Caco-2 (cell line): Measurements from ENCODE around the gene MAZ. TPM values are rescaled to one million over a fixed set of nuclear protein-coding genes. Genes with fewer than 3 reads are reported as not detected.
A peak's percentile ranks its signal among the peaks of the same experiment; 100 is the strongest.

ENCODE experiments used
- BruUV-seq: library from RNA; stranded (reverse); fragments of 400-500 nt; replicated peaks from 2 replicates; lab custom pipeline; 2021; lab: Mats Ljungman, UMichigan
- CTCF ChIA-PET: fragments of 300-600 bp; sonication (Branson Sonifier 250); formaldehyde crosslinking; loops from one replicate; lab custom pipeline; 2022; ENCODE audit warnings: antibody characterized with exemption; lab: Charles Lee
- POLR2A ChIA-PET: fragments of 300-600 bp; sonication (Branson Sonifier 250); formaldehyde crosslinking; loops from one replicate; lab custom pipeline; 2022; ENCODE audit warnings: antibody characterized with exemption; lab: Charles Lee
- DNase-seq, 2 experiments: peaks; one replicate each; pipeline versions ENCODE4 v3.0.0 to v3.0.0-alpha.2; 2020 to 2022
- H3K27me3 ChIP-seq: replicated peaks from 2 replicates; pipeline ENCODE4 v1.6.0; 2011; ENCODE audit warnings: low read length; ENCODE audit not compliant: control insufficient read depth, insufficient read depth
- H3K36me3 ChIP-seq: 2 replicates; pipeline ENCODE4 v1.5.1; 2011; ENCODE audit warnings: low read length; ENCODE audit not compliant: control insufficient read depth, insufficient read depth
- H3K4me1 ChIP-seq: fragments of 250-450 bp; sonication (Bioruptor Pico); 2 replicates; pipeline ENCODE4 v1.5.1; 2020; ENCODE audit warnings: mild to moderate bottlenecking
- H3K4me3 ChIP-seq: 2 replicates; pipeline ENCODE4 v1.5.1; 2011; ENCODE audit warnings: low read depth, mild to moderate bottlenecking, control low read depth, low read length
- H3K9me3 ChIP-seq: fragments of 250-450 bp; sonication (Bioruptor Pico); 2 replicates; pipeline ENCODE4 v1.5.1; 2020; ENCODE audit warnings: mild to moderate bottlenecking, moderate library complexity
- H3K27ac Mint-ChIP-seq: one replicate; pipeline ENCODE4 v1.8.0; 2022; ENCODE audit warnings: mixed read lengths; ENCODE audit not compliant: unreplicated experiment
- H3K27me3 Mint-ChIP-seq: one replicate; pipeline ENCODE4 v1.8.0; 2022; ENCODE audit warnings: mixed read lengths; ENCODE audit not compliant: insufficient read depth, unreplicated experiment
- H3K36me3 Mint-ChIP-seq: one replicate; pipeline ENCODE4 v1.8.0; 2022; ENCODE audit warnings: mild to moderate bottlenecking, mixed read lengths; ENCODE audit not compliant: insufficient read depth, unreplicated experiment
- H3K4me1 Mint-ChIP-seq: one replicate; pipeline ENCODE4 v1.8.0; 2022; ENCODE audit warnings: low read depth, mixed read lengths; ENCODE audit not compliant: unreplicated experiment
- H3K4me3 Mint-ChIP-seq: one replicate; pipeline ENCODE4 v1.8.0; 2022; ENCODE audit warnings: mild to moderate bottlenecking, moderate library complexity, mixed read lengths; ENCODE audit not compliant: unreplicated experiment
- H3K9me3 Mint-ChIP-seq: one replicate; pipeline ENCODE4 v1.8.0; 2022; ENCODE audit warnings: mixed read lengths; ENCODE audit not compliant: unreplicated experiment
- intact Hi-C: fragments of 100-400 bp; cut with micrococcal nuclease; formaldehyde crosslinking; loops from one replicate; pipeline ENCODE4 v1.10.0; 2022; ENCODE audit not compliant: unreplicated experiment
- total RNA-seq: library from RNA; stranded (reverse); gene quantifications from 2 replicates; pipeline ENCODE4 v1.2.3, GENCODE V29; 2022
- TF ChIP-seq, protein P1 (sequence below), 2 experiments: fragments of 200-600 bp in 1 of 2; IDR thresholded peaks; 1 replicate in 1 of 2; 2 replicates in 1 of 2; pipeline versions ENCODE4 v1.5.1 to v1.8.0; 2011 to 2022; ENCODE audit warnings: antibody characterized with exemption in 1 of 2, control low read depth in 1 of 2, inconsistent platforms in 1 of 2, low read depth in 1 of 2, low read length in 1 of 2, mild to moderate bottlenecking in 1 of 2, moderate library complexity in 1 of 2; ENCODE audit not compliant: insufficient read depth in 1 of 2, severe bottlenecking in 1 of 2, unreplicated experiment in 1 of 2

Gene MAZ
- total RNA-seq, 1 experiment from 2014 or later, result 317 TPM

GRCh38 chr16:29845656-29846055, 39.3 kb downstream of the MAZ start:
- H3K9me3 ChIP-seq, result no peaks in the 10 kb centered on the region
- Mint-ChIP-seq H3K27ac (no peak overlapping the region), H3K36me3 (peaks cover 22% of the 10 kb centered on the region), H3K9me3 (no peaks in the 10 kb centered on the region), H3K4me3 (no peak overlapping the region), H3K27me3 (no peaks in the 10 kb centered on the region), H3K4me1 (peaks cover 6% of the 10 kb centered on the region)
- TF ChIP-seq, protein P1, sequence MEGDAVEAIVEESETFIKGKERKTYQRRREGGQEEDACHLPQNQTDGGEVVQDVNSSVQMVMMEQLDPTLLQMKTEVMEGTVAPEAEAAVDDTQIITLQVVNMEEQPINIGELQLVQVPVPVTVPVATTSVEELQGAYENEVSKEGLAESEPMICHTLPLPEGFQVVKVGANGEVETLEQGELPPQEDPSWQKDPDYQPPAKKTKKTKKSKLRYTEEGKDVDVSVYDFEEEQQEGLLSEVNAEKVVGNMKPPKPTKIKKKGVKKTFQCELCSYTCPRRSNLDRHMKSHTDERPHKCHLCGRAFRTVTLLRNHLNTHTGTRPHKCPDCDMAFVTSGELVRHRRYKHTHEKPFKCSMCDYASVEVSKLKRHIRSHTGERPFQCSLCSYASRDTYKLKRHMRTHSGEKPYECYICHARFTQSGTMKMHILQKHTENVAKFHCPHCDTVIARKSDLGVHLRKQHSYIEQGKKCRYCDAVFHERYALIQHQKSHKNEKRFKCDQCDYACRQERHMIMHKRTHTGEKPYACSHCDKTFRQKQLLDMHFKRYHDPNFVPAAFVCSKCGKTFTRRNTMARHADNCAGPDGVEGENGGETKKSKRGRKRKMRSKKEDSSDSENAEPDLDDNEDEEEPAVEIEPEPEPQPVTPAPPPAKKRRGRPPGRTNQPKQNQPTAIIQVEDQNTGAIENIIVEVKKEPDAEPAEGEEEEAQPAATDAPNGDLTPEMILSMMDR (IDR thresholded peaks at IDR 0.05; ENCODE audit: insufficient read depth in 1 of 2, low read depth in 1 of 2, low read length in 1 of 2, severe bottlenecking in 1 of 2, unreplicated experiment in 1 of 2), result no peak
- H3K4me3 ChIP-seq, result no peak overlapping the region
- H3K36me3 ChIP-seq, result 0 out of 2 replicates have a peak, but pooled peaks cover 3% of the 10 kb centered on the region
- intact Hi-C loops, result no loop called here
- H3K4me1 ChIP-seq, result peaks cover 7% of the 10 kb centered on the region; the same call in 1 of the 2 replicates
- H3K27me3 ChIP-seq, result no peaks in the 10 kb centered on the region
- DNase-seq, result no peak
- ChIA-PET POLR2A (no interaction called here), CTCF (interaction anchor here (0.7 kb wide), 2 partner anchors 39 to 46 kb away, joined by 3 to 4 read pairs; no protein-coding TSS in a partner anchor)
- no TSS peak for BruUV-seq

DNA sequence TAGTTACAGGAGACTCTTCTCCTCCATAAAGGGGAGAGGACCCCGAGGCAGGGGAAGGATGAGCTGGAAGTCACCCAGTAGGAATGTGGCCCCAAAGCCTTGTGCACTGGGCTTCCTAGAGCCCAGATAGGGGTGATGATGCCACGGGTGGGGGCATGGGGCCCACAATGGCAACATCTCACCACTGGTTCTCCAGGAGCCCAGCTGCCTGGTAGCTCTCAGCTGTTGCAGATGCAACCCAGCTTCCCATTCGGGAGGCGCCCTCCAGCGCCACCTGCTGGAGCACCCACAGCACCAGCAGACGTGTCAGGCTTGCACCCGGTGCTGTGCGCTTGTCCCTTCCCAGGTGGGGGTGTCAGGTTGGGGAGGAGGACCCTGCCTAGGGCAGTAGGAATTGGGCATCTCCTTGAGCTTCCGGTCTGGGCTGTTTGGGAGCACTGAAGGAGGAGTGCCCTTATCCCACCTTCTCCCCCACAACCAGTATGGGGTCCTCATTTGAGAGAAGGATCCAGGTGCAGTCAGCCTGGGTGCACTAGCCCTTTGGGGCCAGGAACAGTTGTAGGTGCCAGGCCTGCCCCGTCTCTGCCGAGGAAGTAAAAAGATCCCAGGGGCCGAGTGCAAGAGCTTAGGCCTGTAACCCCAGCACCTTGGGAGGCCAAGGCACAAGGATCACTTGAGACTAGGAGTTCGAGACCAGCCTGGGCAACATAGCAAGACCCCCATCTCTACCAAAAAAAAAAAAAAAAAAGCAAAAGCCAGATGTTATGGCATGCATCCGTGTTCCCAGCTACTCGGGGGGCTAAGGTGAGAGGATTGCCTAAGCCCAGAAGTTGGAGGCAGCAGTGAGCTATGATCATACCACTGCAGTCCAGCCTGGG, 42.3 kb downstream of the MAZ start:
- no peaks in the 10 kb centered on the region for H3K9me3 ChIP-seq
- POLR2A ChIA-PET, result interaction anchor here (0.6 to 1.8 kb wide), 2 partner anchors 19 to 25 kb away, joined by 4 to 7 read pairs; no protein-coding TSS in a partner anchor

More for the DNA sequence above, 42.3 kb downstream of the MAZ start:
- Mint-ChIP-seq H3K27ac (no peak overlapping the region), H3K4me1 (peaks cover 6% of the 10 kb centered on the region), H3K9me3 (no peaks in the 10 kb centered on the region), H3K36me3 (peaks cover 22% of the 10 kb centered on the region), H3K4me3 (no peak overlapping the region), H3K27me3 (no peaks in the 10 kb centered on the region)
- CTCF ChIA-PET, result interaction anchor here (0.6 to 1.8 kb wide), 21 partner anchors 9 to 148 kb away, joined by 3 to 26 read pairs (median 4); partner anchors contain the start of genes CDIPT, MAZ, MVP and PAGR1
- peaks cover 7% of the 10 kb centered on the region; the same call in 1 of the 2 replicates for H3K4me1 ChIP-seq
- H3K4me3 ChIP-seq, result no peak overlapping the region
- peak; percentile 65 to 70 for DNase-seq
- BruUV-seq, result no TSS peak
- H3K36me3 ChIP-seq, result 0 out of 2 replicates have a peak, but pooled peaks cover 3% of the 10 kb centered on the region
- intact Hi-C loops, result loop anchor here (2.0 kb wide), 1 partner anchor 32 kb away; the partner anchor contains the start of gene PAGR1
- TF ChIP-seq, protein P1 (IDR thresholded peaks at IDR 0.05; ENCODE audit: insufficient read depth in 1 of 2, low read depth in 1 of 2, low read length in 1 of 2, severe bottlenecking in 1 of 2, unreplicated experiment in 1 of 2), result peak; percentile 55 to 73
- H3K27me3 ChIP-seq, result no peaks in the 10 kb centered on the region
